Thoracic aorta (tissue), 2 donors: Measurements from ENCODE around the gene ARID1B. TPM values are rescaled to one million over a fixed set of nuclear protein-coding genes. Genes with fewer than 3 reads are reported as not detected.

ENCODE experiments used
- ATAC-seq: fragments of 150-250 bp; one replicate; pipeline ENCODE4 v1.8.0; 2017; ENCODE audit warnings: low read depth; ENCODE audit not compliant: insufficient number of reproducible peaks, low FRiP score
- DNase-seq: peaks from one replicate; pipeline ENCODE4 v3.0.0-alpha.2; 2020; ENCODE audit warnings: low spot score
- H3K27ac ChIP-seq, 2 donors: fragments of 200-600 bp; sonication (generic); 1 replicate in 1 of 2; 2 replicates in 1 of 2; pipeline ENCODE4 v1.5.1; 2016; ENCODE audit warnings: mild to moderate bottlenecking in 2 of 2, moderate library complexity in 2 of 2
- H3K27me3 ChIP-seq: fragments of 200-600 bp; sonication (generic); replicated peaks from 2 replicates; pipeline ENCODE4 v1.6.0; 2016; ENCODE audit warnings: mild to moderate bottlenecking; ENCODE audit not compliant: insufficient read depth
- H3K36me3 ChIP-seq: fragments of 200-600 bp; sonication (generic); one replicate; pipeline ENCODE4 v1.5.1; 2016
- H3K4me1 ChIP-seq, 2 donors: fragments of 200-600 bp; sonication (generic); 1 replicate in 1 of 2; 2 replicates in 1 of 2; pipeline versions ENCODE4 v1.5.1 to v1.6.0; 2016; ENCODE audit warnings: low read depth in 2 of 2, mild to moderate bottlenecking in 1 of 2; ENCODE audit not compliant: control insufficient read depth in 1 of 2
- H3K4me3 ChIP-seq: fragments of 200-600 bp; sonication (generic); 2 replicates; pipeline ENCODE4 v1.5.1; 2016; ENCODE audit warnings: mild to moderate bottlenecking
- H3K9me3 ChIP-seq: fragments of 200-600 bp; sonication (generic); 2 replicates; pipeline ENCODE4 v1.5.1; 2016
- CTCF ChIP-seq: fragments of 200-600 bp; sonication (generic); IDR thresholded peaks from one replicate; pipeline ENCODE4 v1.5.1; 2019; ENCODE audit warnings: antibody characterized with exemption
- total RNA-seq, 2 donors: library from RNA; depleted of rRNA; stranded (reverse); fragments of >200 nt; gene quantifications; one replicate each; pipeline versions ENCODE4 v1.1.0 to v1.2.3, GENCODE V29; 2016

Gene ARID1B
- total RNA-seq, 2 donors from 2014 or later: 120 to 158 TPM

GRCh38 chr6:157067507-157067906, 290.3 kb downstream of the ARID1B start:
- Histone ChIP-seq H3K4me3 (no peak overlapping the region), H3K4me1 (peaks cover 0 to 31% of the 10 kb centered on the region in 2 donors), H3K9me3 (no peaks in the 10 kb centered on the region), H3K27ac (no peak overlapping the region), H3K36me3 (no peaks in the 10 kb centered on the region), H3K27me3 (no peaks in the 10 kb centered on the region)
- TF ChIP-seq CTCF: no peak
- DNase-seq: no peak
- no peak for ATAC-seq

- H3K36me3 ChIP-seq: no peaks in the 10 kb centered on the region
- no peaks in the 10 kb centered on the region for H3K9me3 ChIP-seq
- peaks cover 0 to 37% of the 10 kb centered on the region in 2 donors for H3K4me1 ChIP-seq
- DNase-seq: no peak
- H3K27ac ChIP-seq: no peak overlapping the region
- no peak for ATAC-seq
- no peaks in the 10 kb centered on the region for H3K27me3 ChIP-seq
- no peak for TF ChIP-seq CTCF
- no peak overlapping the region for H3K4me3 ChIP-seq
These were observed 291.6 kb downstream of the ARID1B start for GRCh38 chr6:157068691-157069324.

GRCh38 chr6:157069585-157069984, 292.4 kb downstream of the ARID1B start:
- Histone ChIP-seq H3K4me1 (peaks cover 0 to 45% of the 10 kb centered on the region in 2 donors), H3K4me3 (no peak overlapping the region), H3K9me3 (no peaks in the 10 kb centered on the region), H3K27me3 (no peaks in the 10 kb centered on the region), H3K36me3 (no peaks in the 10 kb centered on the region), H3K27ac (no peak overlapping the region)
- ATAC-seq: no peak
- no peak for TF ChIP-seq CTCF
- DNase-seq: no peak

GRCh38 chr6:157070403-157071107, 293.4 kb downstream of the ARID1B start:
- H3K36me3 ChIP-seq: no peaks in the 10 kb centered on the region
- no peak overlapping the region for H3K27ac ChIP-seq
- DNase-seq: no peak
- H3K27me3 ChIP-seq: no peaks in the 10 kb centered on the region
- no peaks in the 10 kb centered on the region for H3K9me3 ChIP-seq
- H3K4me1 ChIP-seq: peaks cover 0 to 54% of the 10 kb centered on the region in 2 donors
- no peak for TF ChIP-seq CTCF
- no peak for ATAC-seq
- H3K4me3 ChIP-seq: no peak overlapping the region

GRCh38 chr6:157072128-157072527, 294.9 kb downstream of the ARID1B start:
- Histone ChIP-seq H3K36me3 (no peaks in the 10 kb centered on the region), H3K4me3 (no peak overlapping the region), H3K9me3 (no peaks in the 10 kb centered on the region), H3K27ac (no peak overlapping the region), H3K27me3 (no peaks in the 10 kb centered on the region), H3K4me1 (peaks cover 0 to 68% of the 10 kb centered on the region in 2 donors)
- DNase-seq (no peak), ATAC-seq (no peak)
- no peak for TF ChIP-seq CTCF
